NCI-H510A treated with DMSO at 0.1 percent for 48 hours (cell line): Measurements from ENCODE around the gene ABCC9.

Experiments
- DNase-seq: peaks from one replicate; lab custom pipeline; 2025; lab: John Stamatoyannopoulos, UW

The ABCC9 gene

GRCh38 chr12:21877293-21877982, 63.8 kb downstream of the ABCC9 start:
- no peak for DNase-seq

GRCh38 chr12:21865846-21866245, 75.4 kb downstream of the ABCC9 start:
- no peak for DNase-seq

- no peak for DNase-seq
Measured at GRCh38 chr12:21860534-21860933, 80.7 kb downstream of the ABCC9 start.

GRCh38 chr12:21860128-21860527, 81.1 kb downstream of the ABCC9 start:
- DNase-seq: no peak

GRCh38 chr12:21852251-21852650, 89.0 kb downstream of the ABCC9 start:
- no peak for DNase-seq

GRCh38 chr12:21851151-21851550, 90.1 kb downstream of the ABCC9 start:
- no peak for DNase-seq

- no peak for DNase-seq
Measured at GRCh38 chr12:21850419-21850818, 90.8 kb downstream of the ABCC9 start.

- DNase-seq: no peak
Measured at GRCh38 chr12:21849878-21850277, 91.3 kb downstream of the ABCC9 start.

- no peak for DNase-seq
Measured at GRCh38 chr12:21848192-21848591, 93.0 kb downstream of the ABCC9 start.

GRCh38 chr12:21843795-21844194, 97.4 kb downstream of the ABCC9 start:
- no peak for DNase-seq

GRCh38 chr12:21839776-21840175, 101.5 kb downstream of the ABCC9 start:
- DNase-seq: no peak

GRCh38 chr12:21837847-21838246, 103.4 kb downstream of the ABCC9 start:
- no peak for DNase-seq

- no peak for DNase-seq
Measured at GRCh38 chr12:21831791-21832344, 109.4 kb downstream of the ABCC9 start.

- DNase-seq: no peak
Measured at GRCh38 chr12:21828779-21829178, 112.4 kb downstream of the ABCC9 start.

- DNase-seq: no peak
Measured at GRCh38 chr12:21828136-21828775, 113.0 kb downstream of the ABCC9 start.

- DNase-seq: no peak
Measured at GRCh38 chr12:21827083-21827482, 114.1 kb downstream of the ABCC9 start.

- DNase-seq: no peak
Measured at GRCh38 chr12:21826618-21826910, 114.7 kb downstream of the ABCC9 start.

GRCh38 chr12:21825886-21826617, 115.2 kb downstream of the ABCC9 start:
- DNase-seq: no peak

- no peak for DNase-seq
Measured at GRCh38 chr12:21823581-21823980, 117.6 kb downstream of the ABCC9 start.

GRCh38 chr12:21819678-21820077, 121.5 kb downstream of the ABCC9 start:
- DNase-seq: no peak

GRCh38 chr12:21819236-21819635, 122.0 kb downstream of the ABCC9 start:
- DNase-seq: no peak

- no peak for DNase-seq
Measured at GRCh38 chr12:21818627-21819026, 122.6 kb downstream of the ABCC9 start.
